Measurements from ENCODE around the gene EEPD1.

The EEPD1 gene

DNA sequence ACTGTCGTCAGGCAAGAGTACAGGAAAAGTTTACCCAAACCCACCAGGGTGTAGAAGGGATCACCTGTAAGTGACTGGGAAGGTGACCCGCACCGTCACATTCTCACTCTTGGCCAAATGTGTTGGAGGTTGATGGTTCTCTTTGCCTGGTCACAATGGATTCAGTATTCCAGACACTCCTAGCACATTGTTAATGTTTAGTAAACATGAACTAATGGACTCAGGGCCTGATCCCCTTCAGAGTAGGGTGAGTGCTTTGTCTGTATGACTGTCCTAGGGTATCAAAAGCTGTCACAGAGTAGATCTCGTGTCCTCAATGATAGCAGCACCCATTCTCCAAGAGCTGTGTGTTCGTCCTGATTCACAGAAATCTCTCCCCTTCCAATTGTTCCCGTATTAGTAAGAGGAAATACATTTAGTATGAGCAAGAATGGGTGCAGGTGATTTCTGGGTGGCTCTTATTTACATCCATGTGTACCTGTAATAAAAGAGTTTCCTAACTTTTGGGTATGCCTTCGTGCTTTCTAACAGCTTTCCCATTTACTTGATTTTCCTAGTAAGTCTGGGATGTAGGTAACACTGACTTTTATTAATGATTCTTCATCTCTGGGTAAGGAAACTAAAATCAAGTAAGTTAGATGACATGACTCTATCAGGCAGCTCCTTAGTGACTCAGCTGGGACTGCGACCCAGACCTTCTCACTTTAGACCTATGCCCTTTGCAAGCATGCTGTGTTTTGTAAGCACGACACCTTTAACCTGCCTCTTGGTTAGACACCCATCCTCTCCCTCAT, 4.7 kb downstream of the EEPD1 start:
- no peak for DNase-seq

DNA sequence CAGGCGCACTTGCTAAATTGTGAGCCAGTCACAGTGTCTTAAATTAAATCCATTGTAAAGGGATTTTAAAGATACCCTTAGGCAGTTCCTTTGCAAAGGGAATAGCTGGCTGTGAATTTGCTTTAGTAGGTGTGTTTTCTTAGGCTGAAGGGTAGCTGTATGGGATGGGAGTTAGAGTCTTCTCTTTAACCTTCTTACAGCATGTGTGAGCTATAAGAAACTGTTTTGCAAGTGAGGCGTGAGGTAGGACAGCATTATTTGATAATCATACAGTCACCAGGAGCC, 5.2 kb downstream of the EEPD1 start:
- no peak for DNase-seq

DNA sequence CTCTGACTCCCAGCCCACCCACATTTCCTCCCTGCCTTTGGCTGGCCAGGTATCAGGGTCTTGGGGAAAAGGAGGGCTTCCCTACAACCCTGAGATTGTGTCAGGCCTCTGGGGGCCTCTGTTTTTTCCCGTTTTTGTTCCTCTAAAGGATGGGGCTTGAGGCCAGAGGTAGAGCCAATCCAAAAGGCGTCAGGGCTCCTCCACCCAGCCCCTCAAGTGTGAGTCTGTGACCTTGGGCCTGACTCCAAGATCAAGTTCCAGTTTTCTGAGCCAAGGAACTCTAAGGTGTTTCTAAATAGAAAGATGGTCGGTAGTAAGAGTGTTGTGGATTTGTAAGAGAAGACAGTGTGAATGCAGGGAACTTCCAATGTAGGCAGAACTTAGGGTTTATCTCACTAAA, 6.6 kb downstream of the EEPD1 start:
- DNase-seq, result no peak

DNA sequence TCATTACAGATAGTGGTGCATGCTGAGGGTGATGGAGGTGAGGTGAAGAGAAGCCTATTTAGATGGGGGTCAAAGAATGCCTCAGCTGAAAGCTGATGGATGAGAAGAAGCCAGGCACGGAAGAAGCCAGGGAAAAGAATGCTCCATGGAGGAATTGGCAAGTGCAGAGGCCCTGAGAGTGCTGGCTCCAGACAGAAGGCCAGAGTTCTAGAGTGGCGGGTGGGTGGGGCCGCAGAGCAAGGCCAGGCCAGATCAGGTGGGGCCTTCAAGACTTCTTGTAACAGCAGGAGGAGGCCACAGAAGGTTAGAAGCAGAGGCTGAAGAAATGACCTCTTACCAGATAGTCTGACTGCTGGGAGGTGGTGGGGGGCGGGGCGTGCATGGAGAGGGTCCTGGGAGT, 7.3 kb downstream of the EEPD1 start:
- no peak for DNase-seq

DNA sequence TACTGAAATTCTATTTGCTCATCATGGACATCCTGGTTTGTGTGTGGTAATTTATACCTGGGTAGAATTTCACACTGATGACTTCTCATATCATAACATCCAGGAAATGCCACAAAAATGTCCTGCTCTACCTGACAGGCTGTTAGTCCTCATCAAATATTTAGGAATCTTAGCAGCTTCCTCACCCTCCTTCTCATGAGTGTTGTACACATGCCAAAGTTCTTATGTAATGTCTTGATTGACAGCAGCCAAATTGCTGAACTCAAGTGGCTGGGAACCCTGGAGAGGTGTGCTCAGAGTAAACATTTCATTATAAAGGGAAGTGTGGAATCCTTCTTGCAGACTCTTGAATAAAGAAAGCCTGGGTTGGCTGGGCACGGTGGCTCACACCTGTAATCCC, 8.9 kb downstream of the EEPD1 start:
- no peak for DNase-seq

DNA sequence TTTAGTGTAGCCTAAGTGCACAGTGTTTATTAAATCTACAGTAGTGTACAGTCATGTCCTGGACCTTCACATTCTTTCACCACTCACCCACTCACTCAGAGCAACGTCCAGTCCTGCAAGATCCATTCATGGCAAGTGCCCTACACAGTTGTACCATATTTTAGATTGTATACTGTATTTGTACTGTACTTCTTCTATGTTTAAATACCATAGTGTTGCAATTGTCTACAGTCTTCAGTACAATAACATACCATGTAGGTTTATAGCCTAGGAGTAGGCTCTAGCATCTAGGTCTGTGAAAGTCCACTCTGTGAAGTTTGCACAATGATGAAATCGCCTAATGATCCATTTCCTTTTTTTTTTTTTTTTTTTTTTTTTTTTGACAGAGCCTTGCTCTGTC, 12.0 kb downstream of the EEPD1 start:
- DNase-seq, result no peak

DNA sequence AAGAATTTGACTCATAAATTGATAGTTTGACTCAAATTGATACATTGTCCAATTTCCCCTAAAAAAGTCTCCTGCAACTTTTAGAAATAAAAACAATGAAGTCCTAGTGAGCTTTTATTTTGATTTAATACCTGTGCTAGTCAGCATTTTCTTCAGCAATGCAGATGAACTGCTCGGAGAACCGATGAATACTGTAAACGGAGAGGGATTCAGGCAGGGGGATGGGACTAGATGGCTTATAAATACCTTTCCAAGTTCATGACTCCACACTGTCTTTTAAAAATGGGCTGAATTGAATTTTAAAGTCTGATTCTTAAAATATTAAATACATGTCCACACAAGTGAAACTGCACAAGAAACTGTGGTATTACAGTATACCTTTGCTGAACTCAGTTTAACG, 12.7 kb downstream of the EEPD1 start:
- no peak for DNase-seq

DNA sequence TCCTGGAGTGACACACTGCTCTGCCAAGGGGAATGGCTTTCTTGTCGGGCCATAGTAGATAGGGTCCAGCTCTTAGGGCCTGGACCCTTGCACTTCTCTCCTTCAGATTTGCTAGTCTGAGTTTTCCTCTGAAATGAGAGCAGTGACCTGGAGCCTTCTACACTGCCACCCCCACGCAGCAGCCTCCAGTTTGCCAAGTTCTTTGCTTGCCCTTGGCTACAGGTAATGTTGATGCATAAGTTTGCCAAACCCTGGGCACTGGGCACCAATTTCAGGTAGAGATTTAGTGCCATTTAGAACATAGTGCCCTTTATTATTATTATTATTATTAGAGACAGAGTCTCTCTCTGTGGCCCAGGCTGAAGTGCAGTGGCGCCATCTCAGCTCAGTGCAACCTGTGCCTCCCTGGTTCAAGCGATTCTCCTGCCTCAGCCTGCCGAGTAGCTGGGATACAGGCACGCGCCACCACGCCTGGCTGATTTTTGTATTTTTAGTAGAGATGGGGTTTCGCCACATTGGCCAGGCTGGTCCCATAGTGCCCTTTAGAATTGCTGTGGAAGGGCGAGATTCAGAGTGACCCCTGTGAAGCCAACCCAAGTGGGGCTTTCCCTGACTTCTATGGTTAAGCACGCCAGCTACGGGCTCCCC, 14.5 kb downstream of the EEPD1 start:
- DNase-seq, result no peak

DNA sequence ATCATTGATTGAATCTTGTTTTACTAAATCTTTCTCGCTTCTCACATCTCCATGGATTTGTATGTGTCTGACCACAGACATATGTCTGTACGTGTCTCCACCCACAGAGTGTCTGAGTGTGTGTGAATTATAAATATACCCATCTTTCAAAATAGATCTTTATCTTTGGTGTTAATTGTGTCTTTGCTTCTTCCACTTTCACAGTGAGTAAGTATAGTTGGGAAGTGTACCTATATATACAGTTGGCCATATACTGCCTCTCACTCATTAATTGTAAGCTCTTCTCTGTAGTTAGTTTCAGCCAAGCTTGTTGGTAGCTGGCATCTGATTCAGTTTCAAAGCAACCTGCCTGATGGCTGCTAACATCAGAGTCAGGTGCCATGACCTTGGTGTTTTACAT, 18.4 kb downstream of the EEPD1 start:
- DNase-seq, result no peak

DNA sequence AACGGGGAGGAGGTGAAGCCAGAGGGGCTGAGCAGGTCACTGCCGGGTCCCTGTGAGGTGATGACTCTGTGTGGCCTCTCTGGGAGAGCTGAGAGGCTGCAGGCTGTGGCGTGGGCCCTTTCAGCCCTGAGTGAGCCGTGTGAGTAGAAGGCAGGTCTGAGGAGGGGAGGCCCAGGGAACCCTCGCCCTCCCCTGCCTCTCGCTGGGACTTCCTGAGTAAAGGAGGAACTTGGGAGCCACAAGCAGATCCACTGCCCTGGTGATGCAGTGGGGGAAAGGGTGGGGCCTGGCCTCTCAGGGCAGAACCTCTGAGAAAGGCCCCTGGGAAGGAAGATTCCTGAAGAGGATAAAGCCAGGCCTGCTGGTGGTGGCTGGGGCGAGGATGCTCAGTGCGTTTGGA, 22.8 kb downstream of the EEPD1 start:
- no peak for DNase-seq

DNA sequence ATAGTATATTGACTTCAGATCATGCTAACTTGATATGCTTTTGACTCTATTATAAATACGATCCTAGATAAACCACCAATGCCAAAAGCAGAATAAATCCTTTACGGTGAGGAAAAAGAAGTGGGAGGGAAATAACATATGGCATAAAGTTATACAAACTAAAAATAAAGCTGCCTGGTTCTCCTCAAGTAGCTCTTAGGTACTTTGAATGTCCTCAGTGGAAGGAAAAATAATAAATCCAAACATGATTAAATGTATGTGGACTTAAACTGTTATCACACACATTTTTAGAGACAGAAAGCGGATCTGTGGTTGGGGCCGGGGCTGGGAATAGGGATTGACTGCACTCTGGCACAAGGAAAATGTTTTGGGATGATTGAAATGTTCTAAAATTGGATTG, 23.6 kb downstream of the EEPD1 start:
- no peak for DNase-seq

DNA sequence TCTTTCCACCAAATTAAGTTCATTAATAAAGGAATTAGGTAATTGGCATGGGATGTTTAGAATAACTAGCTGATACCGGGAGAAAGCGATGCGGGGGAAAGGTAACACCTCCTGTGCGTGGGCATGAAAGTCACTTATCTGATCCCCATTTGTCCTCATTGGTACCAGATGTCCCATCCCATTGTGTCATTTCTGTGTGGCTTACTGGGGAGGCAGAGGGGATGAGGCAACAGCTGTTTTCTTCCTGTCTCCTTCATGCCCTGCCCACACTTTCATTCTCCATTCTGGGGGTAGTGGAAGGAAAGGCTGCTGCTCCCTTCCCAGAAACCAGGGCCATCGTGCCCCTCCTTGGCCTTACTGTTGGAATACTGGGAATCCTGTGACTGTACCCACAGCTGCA, 27.1 kb downstream of the EEPD1 start:
- DNase-seq, result no peak

DNA sequence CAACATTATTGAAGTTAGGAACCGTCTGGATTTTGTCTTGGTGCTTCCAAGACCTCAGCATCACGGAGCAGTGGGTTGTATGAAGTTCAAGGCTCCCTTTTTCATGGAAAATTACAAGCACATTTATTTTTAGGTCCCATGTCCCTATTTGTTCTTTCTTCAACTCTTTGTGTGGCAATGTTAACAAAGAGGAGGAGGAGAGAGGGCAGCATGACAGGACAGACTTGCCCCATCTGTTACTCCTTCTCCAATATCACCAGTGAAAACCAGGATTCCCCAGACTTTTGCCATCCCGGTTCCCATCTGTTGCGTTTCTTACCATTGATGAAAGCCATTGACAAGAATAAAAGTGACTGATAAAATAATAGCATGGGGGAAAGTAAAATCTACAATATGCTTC, 28.6 kb downstream of the EEPD1 start:
- no peak for DNase-seq

DNA sequence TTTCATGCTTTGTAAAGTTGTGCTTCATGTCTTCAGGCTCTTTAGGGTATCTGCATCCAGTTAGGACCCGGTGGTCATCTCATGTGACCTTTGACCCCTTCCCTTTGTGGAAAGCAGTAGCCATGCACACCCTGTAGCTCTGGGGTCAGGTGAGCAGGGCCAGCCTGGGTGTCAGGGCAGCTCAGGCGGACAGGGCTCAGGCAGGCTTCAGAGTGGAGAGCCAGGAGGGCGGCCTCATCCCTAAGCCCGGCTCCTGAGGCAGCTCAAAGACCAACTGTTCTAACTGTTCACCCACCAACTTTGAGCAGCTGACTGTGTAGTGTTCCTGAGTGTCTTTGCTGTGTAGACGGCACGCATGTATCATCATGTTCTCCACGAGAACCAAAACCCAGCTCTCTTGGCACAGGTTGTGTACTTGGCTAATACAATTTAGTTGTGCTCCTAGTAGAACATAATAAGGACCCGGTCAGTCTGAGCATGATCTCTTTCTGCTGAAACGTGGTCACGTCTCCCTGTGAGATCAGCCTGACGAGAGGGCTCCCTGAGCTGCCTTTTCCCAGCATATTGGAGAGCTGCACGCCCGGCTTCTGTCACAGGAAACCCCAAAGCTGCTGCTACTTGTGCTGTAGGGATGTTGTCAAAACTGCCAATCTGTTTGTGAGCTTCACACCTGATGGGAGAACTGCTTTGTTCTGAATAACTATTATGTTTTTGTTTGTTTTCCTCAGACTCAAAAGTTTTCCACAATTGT, 30.0 kb downstream of the EEPD1 start:
- no peak for DNase-seq

DNA sequence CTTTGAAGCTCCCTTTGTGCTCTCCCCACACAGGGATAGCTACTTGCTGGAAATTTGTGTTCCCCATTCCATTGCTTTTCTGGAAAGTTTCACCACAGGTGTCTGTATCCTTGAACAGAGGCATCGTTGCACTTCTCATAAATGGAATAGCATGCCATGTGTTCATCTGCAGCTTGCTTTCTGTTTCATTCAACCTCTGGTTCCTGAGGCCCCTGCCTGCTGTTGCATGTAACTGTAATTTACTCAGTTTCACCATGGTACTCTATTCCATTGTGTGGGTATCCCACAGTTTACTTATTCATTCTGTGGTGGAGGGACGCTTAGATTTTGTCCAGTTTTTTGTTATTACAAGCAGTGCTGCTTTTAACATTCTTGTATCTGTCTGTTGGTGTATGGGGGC, 32.0 kb downstream of the EEPD1 start:
- DNase-seq, result no peak

DNA sequence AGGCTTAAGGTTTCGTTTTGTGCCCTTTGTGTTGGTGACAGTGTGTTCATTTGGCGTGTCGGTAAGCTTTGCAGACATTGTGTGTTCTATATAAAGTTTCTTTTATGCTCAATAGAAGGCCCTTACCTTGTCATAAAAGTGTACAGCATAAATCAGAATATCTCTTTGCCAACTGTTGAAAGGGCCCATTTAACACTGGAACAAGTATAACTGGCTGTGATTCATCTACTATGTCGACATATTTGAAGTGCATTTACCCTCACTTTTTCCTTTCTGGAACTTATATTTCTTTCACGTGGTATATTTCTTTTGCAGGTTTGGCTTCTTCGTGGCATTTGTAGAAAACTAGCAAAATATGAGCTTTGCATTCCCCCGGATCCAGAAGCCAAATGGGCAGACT, 32.7 kb downstream of the EEPD1 start:
- no peak for DNase-seq

DNA sequence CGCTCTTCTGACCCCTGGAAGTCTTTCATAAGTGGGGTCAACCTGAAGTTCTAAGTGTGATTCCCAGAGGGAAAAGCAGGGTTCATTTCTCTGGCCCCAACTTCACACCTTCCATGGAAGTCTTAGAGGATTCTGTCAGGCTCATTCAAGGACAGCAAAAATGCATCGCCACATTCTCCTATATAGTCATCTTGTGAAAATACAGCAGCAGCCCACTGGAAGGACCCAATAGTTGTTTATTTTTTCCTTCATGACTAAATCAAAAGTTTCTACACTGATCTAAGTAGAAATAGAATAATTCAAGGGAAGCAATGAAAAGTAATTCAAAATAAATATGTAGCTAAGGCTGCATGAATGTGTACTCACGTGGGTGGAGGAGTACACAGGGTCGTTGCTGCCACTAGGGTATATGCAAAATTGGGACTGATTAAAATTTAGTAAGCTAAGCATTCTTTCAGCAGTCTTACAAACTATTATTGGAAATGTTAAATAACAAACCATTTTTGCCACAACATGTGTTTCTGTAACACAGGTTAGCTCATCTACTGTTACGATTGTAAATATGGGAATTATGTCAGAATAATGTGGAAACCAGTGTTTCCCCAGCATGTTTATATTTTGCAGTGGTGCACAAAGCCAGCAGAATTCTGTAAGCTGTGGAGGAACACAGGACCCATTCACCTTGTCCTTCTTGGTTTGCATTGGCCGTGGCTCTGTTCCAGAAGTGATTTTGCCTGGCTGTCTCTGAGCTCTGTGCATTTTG, 33.5 kb downstream of the EEPD1 start:
- no peak for DNase-seq

DNA sequence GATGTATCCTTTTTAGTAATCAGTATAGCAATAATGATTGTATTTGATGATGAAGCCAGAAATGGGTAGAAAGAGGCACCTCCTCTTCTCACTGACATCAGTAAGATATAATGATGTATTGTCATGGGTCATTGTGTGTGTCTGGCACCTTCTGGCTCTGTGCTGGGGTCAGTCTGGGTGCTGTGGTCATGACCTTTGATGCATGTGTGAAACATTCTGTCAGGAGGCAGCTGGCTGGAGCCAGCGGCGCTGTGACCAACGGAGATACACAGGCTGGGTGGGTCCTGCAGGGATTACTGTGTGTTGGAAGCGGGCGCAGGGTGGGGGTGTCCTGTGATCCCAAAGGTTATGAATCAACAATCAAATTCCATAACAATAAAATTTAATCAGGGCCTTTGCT, 35.2 kb downstream of the EEPD1 start:
- no peak for DNase-seq

DNA sequence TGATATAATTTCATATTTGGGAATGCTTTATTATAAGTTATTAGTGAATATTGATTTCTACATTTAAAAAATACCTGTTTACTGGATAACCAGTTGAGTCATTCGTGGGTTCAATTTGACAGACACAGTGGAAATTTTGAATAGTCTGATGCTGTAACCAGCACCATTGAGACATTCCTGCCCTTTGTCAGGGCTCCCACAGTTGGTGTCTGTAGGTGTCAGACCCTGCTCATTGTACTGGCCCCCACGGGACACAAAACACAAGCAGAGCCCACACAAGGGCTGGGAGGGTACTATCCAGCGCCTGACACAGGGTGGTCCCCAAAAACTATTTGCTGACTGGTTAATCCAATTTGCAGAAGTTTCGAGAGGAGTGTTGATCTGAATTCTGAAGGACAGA, 35.9 kb downstream of the EEPD1 start:
- no peak for DNase-seq

DNA sequence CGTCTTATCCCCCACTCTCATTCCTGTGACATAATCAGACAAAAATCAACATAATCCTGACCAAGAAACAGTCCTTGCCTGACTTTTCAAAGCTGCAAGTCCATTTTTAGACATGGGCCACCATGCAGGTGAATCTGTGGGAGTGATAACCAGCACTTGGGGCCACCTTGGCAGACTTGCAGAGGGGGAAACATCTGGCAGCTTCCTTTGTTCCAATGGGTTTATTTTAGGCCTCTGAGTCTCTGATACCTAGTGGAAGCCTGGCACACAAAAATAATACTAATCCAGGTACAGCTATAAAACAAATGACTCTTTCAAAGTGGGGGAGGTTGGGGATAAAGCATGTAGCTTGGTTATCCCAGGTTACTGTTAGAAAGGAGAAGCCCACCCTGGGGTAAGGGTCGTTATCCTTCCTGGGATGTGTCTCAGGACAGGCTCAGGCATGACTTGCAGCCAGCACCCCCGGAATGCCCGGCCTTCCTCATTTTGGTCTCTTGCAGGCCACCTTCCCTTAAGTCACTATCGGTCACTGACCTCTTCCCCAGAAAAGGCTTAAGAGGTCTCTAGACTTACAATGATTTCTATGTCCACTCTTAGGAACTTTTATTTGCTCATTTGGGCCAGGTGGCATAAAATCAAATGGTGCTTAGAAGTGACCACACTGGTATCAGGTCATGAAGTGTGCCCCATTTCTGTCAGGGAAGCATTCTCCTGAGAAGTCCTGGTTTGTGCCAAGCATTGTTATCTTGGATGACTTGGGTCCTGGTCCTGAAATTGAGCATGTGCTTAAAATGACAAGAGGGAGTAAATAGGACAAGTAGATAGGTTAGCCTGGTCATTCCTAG, 37.6 kb downstream of the EEPD1 start:
- DNase-seq, result no peak

DNA sequence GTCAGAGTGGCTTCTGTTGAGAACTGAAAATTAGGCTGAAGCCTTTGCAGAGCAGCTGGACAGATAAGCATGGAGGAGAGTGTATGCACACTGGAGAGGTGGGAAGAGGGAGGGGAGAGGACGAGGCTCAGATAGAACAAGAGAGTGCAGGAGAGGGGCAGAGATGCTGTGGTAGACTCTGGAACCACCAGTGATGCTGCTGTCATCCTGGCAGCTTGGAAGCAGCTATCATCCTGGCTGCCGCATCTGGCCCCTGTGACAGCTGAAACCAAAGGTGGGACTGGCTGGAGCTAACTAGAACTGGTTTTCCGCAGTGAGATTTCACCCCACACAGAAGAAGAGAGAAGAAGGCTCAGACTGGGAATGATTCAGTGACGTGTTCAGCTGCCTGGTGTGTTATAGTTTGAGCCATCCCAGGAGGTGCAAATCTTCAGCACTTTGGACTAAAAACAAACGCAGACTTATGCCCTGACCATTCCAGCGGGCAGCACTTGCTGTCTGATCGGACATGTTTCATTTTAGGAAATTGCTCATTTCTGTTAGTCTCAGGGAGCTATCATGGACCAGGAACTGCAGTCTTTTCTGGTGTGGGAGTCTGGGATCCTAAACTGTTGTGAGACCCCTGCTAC, 38.4 kb downstream of the EEPD1 start:
- DNase-seq, result no peak
